DMS79 (cell line): ENCODE data around the gene RXRG.

Experiments used
- DNase-seq: peaks from one replicate; lab custom pipeline; 2025; lab: John Stamatoyannopoulos, UW

RXRG gene

GRCh38 chr1:165367375-165367993, 77.4 kb downstream of the RXRG start:
- DNase-seq, result no peak

- no peak for DNase-seq
Measured at GRCh38 chr1:165365341-165365740, 79.6 kb downstream of the RXRG start.

GRCh38 chr1:165364568-165365133, 80.3 kb downstream of the RXRG start:
- peak; percentile 21 for DNase-seq

GRCh38 chr1:165356876-165357275, 88.0 kb downstream of the RXRG start:
- DNase-seq, result no peak

GRCh38 chr1:165355977-165356811, 88.7 kb downstream of the RXRG start, which contains the start of gene LMX1A:
Gene LMX1A, minus strand, starts transcription at chr1:165356715. Its CDS starts 1,156 bp downstream, at chr1:165355559.
- DNase-seq, result no peak

- no peak for DNase-seq
Measured at GRCh38 chr1:165355139-165355976, 89.6 kb downstream of the RXRG start.

GRCh38 chr1:165354739-165355138, 90.2 kb downstream of the RXRG start:
- no peak for DNase-seq

- no peak for DNase-seq
Measured at GRCh38 chr1:165353731-165354671, 90.9 kb downstream of the RXRG start.

GRCh38 chr1:165352442-165353293, 92.3 kb downstream of the RXRG start:
- no peak for DNase-seq

GRCh38 chr1:165351863-165352441, 93.0 kb downstream of the RXRG start:
- DNase-seq, result no peak
